HG02588 (cell line): ENCODE measurements around the gene MREG.
"Not testable (repeated sequence)": the region's sequence is repeated elsewhere in the genome, so short reads cannot be mapped to it uniquely, and the experiment has no call there.

Experiments used
- ATAC-seq: cut with Tn5 transposase; IDR thresholded peaks from one replicate; pipeline ENCODE4 v1.9.1; 2021; ENCODE audit warnings: mild to moderate bottlenecking, moderate library complexity; ENCODE audit not compliant: unreplicated experiment

The MREG gene

DNA sequence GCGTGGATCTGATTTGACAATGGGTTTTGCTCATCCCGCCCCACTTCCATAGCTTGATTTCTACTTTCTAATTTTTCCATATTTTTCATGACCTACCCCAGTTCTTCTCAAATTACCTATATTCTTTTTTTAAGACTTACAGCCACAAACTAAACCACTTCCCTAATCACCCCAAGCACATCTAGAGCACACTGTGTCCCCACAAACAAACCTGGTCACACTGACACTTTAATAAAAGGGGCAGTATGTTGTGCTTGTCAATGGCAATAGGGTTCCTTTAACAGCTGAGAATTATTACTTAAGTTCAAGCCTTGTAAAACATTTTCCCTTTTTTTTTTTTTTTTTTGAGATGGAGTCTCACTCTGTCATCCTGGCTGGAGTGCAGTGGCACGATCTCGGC lies 47.1 kb downstream of the MREG start:
- ATAC-seq = no peak

DNA sequence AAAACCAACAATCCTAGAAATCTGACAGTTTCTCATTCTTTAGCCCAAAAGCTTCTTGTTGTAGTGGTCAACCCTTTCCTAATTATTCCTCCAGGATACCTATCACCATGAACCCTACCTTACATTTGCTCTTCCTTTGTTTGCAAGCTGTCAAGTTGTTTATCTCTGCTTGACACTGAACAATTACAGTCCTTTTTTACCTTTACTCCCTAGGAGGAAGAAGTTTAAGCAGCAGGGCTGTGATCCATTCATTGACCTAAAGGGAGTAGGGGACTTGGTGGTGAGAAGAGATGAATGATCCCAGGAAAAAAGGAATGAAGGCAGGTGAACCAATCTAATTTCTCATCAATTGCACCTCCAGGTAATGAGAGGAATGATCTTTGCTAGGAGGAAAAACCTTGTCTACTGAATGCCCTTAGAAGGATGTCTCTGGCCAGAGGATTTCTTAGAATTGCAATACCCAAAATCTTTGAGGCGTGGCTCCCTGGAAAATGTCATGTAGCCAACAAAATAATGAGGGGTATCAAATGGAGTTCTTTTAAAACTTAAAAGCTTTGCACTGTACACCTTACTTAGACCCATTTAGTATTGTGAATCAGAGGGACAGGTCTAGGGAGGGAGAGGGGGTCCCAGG lies 47.7 kb downstream of the MREG start:
- no peak for ATAC-seq

DNA sequence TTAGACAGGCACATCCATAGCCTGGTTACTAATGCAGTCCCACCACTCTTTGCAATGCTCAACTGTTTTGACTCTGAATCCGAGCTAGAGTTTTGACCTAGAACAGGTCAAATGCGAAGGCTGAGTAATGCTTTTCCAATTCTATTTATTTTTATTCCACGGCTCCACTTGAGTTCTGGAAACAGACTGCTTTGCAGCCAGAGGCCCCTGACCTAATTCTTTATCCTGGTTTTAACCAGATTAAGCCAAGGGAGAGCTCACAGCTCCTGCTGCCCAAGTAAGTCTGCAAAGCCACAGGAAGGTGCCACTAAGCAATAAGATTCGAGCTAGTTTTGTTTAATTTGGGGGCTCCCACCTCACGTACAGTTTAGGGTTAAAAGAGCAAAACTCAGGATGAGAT lies 51.4 kb downstream of the MREG start:
- ATAC-seq = no peak

DNA sequence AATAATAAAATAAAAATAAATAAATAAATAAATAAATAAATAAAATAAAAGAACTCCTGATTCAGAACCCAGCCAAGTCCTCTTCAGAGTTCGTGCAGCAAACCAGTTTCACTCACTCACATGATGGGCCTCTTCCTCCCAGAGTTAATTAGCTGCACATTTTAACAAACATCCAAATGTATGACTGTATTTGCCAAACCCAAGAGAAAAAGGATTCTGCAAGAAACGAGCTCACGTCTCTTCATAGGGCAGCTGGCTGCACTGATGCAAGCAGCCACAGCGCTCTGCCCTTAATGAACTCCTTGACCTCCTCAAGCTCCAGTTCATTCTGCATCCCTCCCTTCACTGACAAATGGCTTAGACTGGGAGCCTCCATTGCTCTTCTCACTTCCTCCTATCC lies 55.1 kb downstream of the MREG start:
- no peak for ATAC-seq

DNA sequence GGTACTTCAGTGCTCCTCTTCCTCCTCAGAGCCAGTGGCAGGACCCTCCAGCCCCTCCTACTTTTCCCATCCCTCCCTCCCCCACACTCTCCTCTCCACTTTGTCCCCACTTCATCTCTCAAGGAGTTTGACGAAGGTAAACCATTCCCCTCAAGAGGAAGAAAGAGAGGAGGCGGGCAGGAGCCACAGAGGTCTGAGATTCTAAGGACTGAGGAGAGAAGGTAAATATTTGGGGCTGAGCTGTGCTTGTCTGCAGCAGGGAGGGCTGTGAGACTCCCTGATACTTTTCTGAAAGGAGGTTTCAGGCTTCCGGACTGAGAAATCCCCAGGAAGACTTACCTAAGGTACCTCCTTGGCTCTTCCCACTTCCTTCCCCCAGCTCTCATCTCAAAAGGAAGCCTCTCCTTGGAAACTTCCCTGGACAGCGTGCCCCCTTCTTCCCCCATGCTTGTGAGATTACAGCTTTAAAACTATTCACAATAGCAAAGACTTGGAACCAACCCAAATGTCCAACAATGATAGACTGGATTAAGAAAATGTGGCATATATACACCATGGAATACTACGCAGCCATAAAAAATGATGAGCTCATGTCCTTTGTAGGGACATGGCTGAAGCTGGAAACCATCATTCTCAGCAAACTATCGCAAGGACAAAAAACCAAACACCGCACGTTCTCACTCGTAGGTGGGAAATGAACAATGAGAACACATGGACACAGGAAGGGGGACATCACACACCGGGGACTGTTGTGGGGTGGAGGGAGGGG lies 55.8 kb downstream of the MREG start:
- ATAC-seq = not testable (repeated sequence)

DNA sequence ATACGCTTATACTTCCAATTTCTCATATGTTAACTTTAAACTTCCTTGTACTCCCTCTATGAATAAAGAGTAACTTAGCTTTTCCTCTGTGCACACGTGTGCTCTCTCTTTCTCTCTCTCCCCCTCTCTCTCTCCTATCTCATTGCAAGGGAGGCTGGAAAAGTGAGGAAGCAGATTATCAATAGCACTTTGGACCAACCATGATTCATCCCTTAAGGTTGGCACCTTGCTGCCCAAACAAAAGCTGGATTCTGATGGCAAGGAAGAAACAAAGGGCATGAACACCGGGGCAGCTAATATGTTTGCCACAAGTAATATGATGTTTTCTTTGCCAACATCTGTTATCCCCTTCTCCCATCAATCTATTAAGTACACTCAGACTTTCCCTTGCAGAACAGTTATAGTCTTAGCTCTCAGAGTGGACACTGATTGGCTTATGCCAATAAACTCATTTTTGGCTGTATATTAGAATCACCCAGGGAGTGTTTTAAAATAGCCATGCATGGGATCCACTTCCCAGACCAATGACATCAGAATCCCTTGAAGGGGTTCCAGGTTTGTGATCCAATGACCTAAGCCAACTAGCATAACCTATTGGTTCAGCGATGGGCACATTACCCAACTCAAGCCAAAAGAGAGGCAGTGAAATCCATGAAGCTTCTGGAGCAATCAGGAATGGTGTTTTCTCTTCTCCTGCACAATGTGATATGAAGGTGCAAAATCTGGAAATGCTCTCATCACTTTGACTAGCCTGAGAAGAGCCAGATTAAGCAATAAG lies 60.3 kb downstream of the MREG start:
- ATAC-seq = no peak

DNA sequence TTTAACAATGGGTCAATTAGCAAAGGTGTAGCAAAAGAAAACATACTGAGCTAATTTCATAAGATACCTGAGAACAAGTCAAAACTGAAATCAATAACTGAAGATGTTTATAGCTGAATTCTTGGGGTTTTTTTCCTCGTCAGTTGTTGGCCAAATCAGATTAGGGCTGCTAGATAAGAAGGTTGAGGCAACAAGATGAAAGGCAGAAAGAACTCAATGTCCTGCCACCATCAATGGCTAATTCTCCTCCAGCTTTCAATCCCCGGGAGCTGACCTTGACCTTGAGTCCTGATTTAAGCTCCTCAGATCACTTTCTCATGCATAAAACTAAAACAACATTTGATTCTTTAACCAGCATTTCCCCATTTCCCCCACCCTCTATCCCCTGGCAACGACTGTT lies 61.8 kb downstream of the MREG start:
- no peak for ATAC-seq

DNA sequence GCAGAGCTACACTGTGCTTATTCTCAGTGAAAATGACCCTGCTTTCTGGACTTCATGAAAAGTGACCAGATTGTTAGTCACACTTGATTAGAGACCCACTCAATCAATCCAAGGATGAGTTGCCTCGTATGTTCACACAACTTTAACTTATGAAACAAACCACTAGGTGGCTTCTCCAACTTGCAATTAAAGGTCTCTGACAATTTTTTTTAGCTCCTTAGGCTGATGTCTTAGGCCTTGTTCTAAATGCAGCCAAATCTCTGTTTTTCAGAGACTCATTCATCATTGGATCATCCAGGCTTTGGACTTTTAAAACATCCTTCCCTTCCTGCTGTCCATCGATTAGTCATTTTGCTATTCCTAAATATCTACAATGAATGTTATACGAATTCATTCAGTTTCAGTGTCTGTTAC lies 63.4 kb downstream of the MREG start:
- ATAC-seq = peak; percentile 87

DNA sequence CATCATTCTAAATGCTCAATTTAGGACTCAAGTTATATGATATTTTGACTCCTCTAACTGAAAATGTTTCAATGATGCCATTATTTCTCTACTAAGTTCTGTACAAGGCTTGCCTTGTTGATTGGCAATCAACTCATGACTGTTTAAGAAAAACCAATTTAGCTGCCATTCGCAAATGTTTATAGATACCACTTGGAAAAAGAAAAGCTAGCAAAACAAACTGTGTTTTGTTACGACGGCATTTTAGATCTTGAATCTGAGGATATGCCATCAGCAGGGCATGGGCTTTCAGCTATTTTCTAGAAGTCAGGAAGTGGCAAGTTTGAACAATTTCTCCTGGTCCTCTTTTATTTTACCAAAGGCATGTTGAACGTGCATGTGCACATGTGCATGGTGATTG lies 65.3 kb downstream of the MREG start:
- ATAC-seq = no peak

DNA sequence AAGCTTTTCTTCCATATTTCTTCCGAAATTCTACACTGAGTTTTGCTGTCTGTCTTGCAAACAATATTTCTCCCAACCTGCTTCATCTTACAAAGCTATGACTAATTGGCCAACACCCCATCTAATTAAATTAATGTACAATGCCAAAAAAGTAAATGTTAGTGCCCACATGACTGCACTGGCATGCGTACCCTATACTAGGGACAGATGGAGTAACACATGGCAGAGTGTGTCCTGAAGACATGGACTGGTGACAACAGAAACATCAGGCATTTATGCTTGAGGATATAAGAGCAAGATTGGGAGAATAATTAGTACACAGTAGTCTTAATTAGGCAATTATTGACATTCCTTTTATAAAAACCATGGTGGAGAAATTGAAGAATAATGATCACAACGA lies 66.8 kb downstream of the MREG start:
- ATAC-seq = no peak

DNA sequence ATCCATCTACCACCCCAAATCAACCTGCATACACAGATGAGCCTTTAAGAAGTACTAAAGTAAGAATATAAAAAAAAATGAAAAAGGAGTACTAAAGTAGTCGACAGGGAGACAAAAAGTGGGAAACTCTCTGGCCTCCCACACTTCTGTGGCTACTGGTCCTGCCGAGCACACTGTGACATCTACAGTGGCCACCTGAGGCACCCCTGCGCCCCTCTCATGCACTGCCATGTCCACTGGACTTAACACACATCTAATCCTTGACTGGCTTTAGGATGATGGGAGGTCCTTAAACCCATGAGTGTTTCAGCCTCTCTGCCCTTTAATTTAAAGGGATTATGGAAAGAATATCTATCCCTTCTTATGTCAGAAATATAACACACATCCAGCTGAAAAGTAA lies 71.2 kb downstream of the MREG start:
- ATAC-seq = no peak

DNA sequence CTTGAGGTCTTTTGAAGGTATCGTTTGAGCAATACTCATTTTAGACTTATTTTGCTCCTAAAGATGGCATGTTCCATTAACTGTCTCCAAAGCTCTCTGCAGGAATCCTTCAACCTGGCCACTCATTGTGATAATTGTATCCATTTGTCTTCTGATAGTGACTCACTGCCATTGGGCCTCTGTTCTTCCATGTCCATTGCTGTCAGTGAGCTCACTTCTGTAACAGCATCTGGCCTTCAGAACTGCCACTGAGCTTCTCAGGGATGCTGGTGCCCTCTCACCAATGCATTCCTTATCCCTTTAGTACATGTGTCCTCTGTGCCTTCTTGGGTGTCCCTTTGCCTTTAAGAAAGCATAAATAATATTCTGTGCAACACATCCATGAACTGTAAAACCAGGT lies 71.6 kb downstream of the MREG start:
- ATAC-seq = no peak

DNA sequence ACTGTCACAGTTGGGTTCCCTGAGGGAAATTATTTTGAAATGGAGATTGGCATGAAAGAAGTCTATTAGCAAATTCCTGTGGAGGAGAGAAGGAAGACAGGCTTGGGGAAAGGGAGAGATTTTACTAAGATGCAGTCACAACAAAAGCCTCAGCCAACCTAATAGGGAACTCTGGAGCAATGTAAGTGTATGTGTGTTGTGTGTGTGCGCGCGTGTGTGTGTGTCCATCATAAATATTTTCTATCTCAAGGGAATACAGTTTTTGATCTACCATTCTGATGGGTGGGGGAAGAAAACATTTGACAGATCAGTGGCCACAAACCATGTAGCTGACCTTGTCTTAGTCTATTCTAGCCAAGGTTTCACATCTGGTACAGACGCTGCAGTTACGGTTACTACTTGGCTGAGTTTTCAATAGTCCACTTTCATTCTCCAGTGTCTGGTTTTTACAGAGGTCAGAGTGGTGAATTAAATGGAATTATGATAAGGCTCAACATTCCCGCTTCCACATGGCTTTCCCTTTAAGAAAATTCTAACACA lies 72.6 kb downstream of the MREG start:
- no peak for ATAC-seq

DNA sequence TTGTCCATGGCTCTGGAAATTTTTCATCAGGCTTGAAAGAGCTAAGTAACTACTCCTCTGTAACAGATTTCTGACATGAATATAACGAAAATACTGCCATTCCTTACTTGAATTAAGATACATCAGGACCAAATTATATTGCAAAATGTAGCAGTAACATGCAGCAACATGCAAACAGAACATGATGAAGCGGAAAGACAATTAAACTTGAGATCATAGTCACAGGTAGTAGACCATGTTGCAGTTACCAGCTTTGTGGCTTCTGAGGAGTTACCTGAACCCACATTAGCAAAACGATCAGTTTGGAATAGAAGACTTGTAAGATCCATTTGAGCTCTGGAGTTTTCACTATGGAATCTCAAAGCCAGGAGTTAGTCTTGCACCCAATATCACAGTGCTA lies 76.2 kb downstream of the MREG start:
- ATAC-seq = no peak

DNA sequence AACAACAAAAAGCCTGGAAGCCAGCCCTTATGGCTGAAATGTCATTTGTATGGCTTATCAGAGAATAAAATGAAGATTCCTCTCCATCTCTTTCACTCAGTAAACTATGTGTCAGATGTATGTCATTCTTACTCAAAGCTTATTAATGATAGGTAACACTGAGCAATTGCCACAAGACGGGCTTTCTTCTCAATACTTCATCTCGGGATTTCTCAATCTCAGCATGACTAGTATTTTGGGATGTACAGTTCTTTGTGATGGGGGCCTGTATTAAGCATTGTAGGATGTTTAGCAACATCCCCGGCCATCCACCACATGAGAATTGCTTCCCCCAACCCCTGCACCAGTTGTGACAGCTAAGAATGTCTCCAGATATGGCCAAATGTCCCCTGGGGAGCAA lies 80.2 kb downstream of the MREG start:
- ATAC-seq = no peak

DNA sequence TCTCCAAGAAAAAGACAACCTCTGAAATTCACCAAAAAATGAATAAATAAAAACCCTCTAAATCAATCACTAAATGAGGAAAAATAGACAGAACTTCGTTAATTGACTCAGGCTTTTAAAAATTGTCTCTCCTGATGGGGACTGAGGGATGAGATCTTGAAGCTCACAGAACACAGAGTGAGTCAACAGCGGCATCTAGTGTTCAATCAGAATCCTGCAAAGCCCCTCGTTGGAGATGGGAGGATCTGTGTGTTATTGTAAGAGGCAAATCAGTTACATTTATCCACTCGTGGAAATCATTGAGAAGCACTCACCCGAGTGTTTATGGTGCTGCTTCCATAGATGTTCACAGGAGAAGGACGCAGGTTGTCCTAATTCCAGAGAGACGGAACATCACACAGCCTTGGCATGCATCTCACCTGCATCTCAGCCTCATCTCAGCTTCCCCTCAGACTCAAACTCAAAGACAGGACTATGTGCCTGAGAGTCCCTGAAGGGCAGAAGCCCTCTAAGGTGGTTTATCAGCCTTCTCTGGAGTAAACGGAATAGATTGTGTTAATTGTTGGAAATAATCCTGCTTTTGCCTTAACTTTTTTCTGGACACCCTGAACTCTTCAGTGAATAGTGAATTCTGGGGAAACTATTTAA lies 82.0 kb downstream of the MREG start:
- ATAC-seq = peak; percentile 85

DNA sequence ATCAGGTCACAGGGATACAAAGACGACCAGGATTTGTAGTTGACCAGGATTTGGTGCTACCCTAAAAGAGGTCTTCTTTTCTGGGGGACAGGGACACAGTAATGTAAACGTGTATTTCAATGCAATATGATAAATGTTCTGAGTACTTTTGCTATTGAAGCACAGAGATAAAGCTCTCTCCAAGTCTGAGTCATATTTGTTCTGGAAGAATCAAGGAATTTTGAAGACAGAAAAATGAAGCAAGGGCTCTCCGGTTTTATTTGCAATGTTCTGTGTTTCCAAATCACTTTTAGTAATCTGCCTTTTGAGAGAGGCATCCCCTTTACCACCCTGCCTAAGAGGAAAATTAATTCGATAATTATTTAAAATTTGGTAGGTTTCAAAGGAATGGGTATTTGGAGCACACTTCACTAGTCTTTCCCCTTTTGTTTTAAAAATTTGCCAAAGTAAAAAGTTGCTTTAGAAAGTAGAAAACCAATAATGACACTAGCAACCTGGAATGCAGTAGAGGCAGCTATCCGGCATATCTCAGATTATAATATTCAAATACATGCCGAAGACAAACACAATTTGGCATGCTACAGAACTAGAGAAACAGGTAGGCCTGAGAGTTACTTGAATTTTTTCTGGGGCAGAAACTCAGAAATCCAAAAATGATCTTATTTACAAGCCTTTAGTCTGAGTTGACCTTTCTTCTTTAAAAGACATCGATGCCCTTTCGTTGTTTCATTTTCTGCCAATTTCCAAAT lies 82.7 kb downstream of the MREG start:
- ATAC-seq = no peak

DNA sequence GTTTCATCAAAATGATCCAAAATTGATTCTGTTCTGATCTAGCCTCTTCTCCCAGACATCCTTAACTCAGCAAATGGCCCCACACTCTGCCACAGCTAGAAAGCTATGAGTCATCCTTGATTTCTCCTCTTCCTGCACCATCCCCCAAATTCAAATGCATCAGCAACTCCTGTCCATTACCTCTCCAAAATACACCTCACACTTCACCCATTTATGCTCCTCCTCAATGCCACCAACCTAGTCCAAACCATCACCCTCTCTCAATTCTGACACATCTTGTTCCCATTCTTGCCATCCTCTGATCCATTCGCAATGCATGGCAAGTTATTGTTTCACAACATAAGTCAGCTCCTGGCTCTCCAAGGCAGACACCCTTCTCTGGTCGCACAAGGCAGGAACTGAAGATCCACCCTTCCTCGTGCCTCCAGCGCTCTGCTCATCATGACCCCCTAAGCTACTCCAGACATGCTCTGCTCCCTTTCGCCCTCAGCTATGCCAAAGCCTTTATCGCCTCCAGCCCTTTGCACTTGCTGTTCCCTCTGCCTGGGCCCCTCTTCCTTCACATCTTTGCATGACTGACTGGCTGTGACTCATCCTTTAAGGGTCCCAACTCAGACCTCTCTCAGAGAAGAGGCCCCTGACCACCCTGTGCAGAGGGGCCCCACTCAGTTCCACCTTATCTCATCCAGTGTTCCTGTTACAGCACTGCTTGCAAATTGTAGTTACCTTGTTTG lies 83.6 kb downstream of the MREG start:
- ATAC-seq = no peak

DNA sequence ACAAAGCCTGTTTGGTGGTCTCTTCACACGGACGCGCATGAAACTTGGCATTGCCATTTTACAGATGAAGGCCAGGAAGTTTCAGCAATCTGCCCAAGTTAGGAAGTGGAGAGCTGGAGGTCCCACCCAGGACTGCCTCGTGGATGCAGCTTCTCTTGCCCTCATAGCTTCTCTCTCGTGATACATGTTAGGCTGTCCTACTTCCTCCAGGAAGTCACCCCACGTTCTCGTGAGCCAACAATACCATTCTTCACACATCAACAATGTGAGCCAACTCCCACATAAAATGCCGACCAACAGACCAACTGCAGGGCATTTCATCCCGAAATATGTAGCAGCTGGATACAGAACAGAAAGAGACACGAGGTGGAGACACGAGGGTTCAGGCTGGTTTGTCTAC lies 85.3 kb downstream of the MREG start:
- ATAC-seq = no peak

DNA sequence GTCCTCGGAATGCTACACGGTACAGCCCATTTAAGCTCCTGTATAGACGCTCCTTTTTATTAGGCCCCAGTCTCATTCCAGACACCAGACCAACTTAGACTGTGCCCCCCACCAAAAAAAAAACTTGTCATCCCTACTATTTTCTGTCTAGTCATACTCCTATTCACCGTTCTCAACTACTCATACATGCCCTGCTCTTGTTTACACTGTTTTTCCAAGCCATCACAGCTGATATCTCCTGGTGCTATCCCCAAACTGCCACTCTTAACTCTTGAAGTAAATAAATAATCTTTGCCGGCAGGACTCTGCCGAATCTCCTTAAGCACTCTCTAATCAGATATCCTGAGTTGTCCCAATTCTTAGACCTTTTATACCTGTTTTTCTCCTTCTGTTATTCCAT lies 86.4 kb downstream of the MREG start:
- ATAC-seq = not testable (repeated sequence)
